Heart left ventricle (tissue), 16 donors: ENCODE data around the gene NKTR. TPM values are rescaled to one million over a fixed set of nuclear protein-coding genes. Genes with fewer than 3 reads are reported as not detected.
A peak's percentile ranks its signal among the peaks of the same experiment; 100 is the strongest.
"Not testable (repeated sequence)": the region's sequence is repeated elsewhere in the genome, so short reads cannot be mapped to it uniquely, and the experiment has no call there.

Source experiments
- ATAC-seq, 4 donors: fragments of 200-7000 bp; cut with Tn5 transposase; one replicate each; pipeline ENCODE4 v1.9.1; 2020 to 2022; ENCODE audit warnings: moderate library complexity in 4 of 4, mild to moderate bottlenecking in 3 of 4, moderate number of reproducible peaks in 1 of 4
- DNase-seq, 5 donors: peaks; one replicate each; pipeline ENCODE4 v3.0.0-alpha.2; 2020
- H3K27ac ChIP-seq, 12 donors: fragments of 200-600 bp; sonication (generic) in 4 of 12; one replicate each; pipeline versions ENCODE4 v1.5.0 to v1.8.0; 2016 to 2022; ENCODE audit warnings: mild to moderate bottlenecking in 2 of 12
- H3K27me3 ChIP-seq, 9 donors: fragments of 200-600 bp; sonication (generic) in 2 of 9; one replicate each; pipeline versions ENCODE4 v1.5.1 to v1.8.0; 2016 to 2022; ENCODE audit warnings: mild to moderate bottlenecking in 3 of 9
- H3K36me3 ChIP-seq, 9 donors: fragments of 200-600 bp; sonication (generic) in 2 of 9; one replicate each; pipeline versions ENCODE4 v1.5.0 to v1.8.0; 2018 to 2022; ENCODE audit warnings: mild to moderate bottlenecking in 2 of 9
- H3K4me1 ChIP-seq, 12 donors: fragments of 200-600 bp; sonication (generic) in 4 of 12; one replicate each; pipeline versions ENCODE4 v1.5.0 to v1.8.0; 2016 to 2022; ENCODE audit warnings: mild to moderate bottlenecking in 3 of 12
- H3K4me3 ChIP-seq, 12 donors: fragments of 200-600 bp; sonication (generic) in 4 of 12; one replicate each; pipeline versions ENCODE4 v1.5.0 to v1.8.0; 2017 to 2022; ENCODE audit warnings: mild to moderate bottlenecking in 9 of 12, moderate library complexity in 4 of 12
- H3K9me3 ChIP-seq, 12 donors: fragments of 200-600 bp; sonication (generic) in 4 of 12; one replicate each; pipeline versions ENCODE4 v1.5.0 to v1.8.0; 2016 to 2022; ENCODE audit warnings: mild to moderate bottlenecking in 1 of 12
- POLR2A ChIP-seq, 2 donors: fragments of 450-650 bp; IDR thresholded peaks; one replicate each; pipeline ENCODE4 v1.6.1; 2017; ENCODE audit warnings: antibody characterized with exemption in 2 of 2, mild to moderate bottlenecking in 2 of 2, moderate library complexity in 2 of 2
- WGBS, 4 donors: extraction: QIAGEN DNeasy Blood & Tissue Kit in 2 of 4; methylation state at CpG; one replicate each; pipeline versions ENCODE4 v1.1.5 to v1.1.7; 2013 to 2018; 5-methylcytosine and 5-hydroxymethylcytosine counted together
- intact Hi-C, 10 donors: fragments of 100-400 bp; cut with DNase I; formaldehyde crosslinking; loops; one replicate each; pipeline versions ENCODE4 v1.11.1 to v1.14.2; 2022
- polyA plus RNA-seq, 2 donors: library from polyadenylated mRNA; stranded (reverse); fragments of 200-250 nt; gene quantifications; one replicate each; pipeline ENCODE4 v1.2.3, GENCODE V29; 2013
- total RNA-seq, 9 donors: library from RNA; depleted of rRNA in 2 of 9; stranded (reverse); fragments of >200 nt in 2 of 9; fragmentation: NEBNext Ultra II Directional in 3 of 9; extraction: Animal tissue kit (Norgen Biotek cat#: 25700) in 3 of 9; gene quantifications; one replicate each; pipeline versions ENCODE4 v1.1.0 to v1.2.4, GENCODE V29; 2016 to 2023
- TF ChIP-seq, protein P1 (sequence below), 12 donors: fragments of 200-600 bp; sonication (generic) in 4 of 12; IDR thresholded peaks; one replicate each; pipeline versions ENCODE4 v1.5.0 to v1.8.0; 2018 to 2022; ENCODE audit warnings: antibody characterized with exemption in 12 of 12, mild to moderate bottlenecking in 5 of 12
- donor health status: ischemic (EF 13 %, LVEDD 7.1; RV severe dilation, severe dysfunction).
- donor health status: healthy with polysubstance abuse.
- donor health status: DM: no; HTN: yes; CAD: no.
- donor health status: DM: no; HTN: no; CAD: no.
- donor health status: ischemic (EF 25% LVEDD 6.9; RV normal size, moderate dysfunction).
- donor health status: ischemic (EF 25% LVEDD 5.7; RV mildly dilated, moderate dysfunction).
- donor health status: healthy.
- donor health status: DM: yes; HTN: yes; CAD: no.
- donor health status: ischemic (EF 35%, LVEDD 5.7; RV mildly dilated, moderate dysfunction).
- donor health status: nonischemic (EF 11% LVEDD 7.7; RV severe dilation, severe dysfunction).
- donor health status: DM: yes; HTN: yes; CAD: no.
- donor health status: PGD.
- donor health status: ischemic (EF 29% LVEDD 5.4; RV normal size, mild dysfunction).
- donor health status: nonischemic (EF 23%, LVEDD 6.1; RV moderate dilation, normal function).

NKTR gene
- total and polyA plus RNA-seq, 11 donors = 10.7 to 40.6 (median 20.9) TPM

DNA sequence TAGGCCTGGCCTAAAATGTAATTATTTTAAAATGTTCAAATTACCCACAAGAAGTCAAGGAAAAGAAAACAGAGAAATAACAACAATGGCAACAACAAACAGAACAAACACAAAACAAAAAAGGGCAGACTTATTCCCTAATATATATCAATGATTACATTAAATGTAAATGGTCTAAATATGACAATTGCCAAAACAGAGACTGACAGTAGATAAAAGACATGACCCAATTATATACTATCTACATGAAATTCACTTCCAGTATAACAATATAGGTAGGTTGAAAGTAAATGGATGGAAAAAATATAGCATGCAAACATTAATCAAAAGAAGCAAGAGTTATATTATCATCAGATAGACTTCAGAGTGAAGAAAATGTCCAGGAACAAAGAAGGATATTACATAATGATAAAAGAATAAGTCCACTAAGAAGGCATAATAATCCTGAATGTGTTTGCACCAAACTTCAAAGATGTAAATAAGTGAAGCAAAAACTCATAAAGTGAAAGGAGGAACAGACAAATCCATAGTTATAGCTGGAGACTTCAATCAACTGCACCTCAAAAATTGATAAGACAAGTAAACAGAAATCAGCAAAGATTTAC is 25.2 kb upstream of the NKTR start:
- no peak overlapping the region for H3K4me3 ChIP-seq
- H3K9me3 ChIP-seq = peaks cover 0 to 28% (median 12%) of the 10 kb centered on the region in 12 donors
- intact Hi-C loops = loop anchor here in 3 of 10 donors (10.0 kb wide), 3 partner anchors 170 to 310 kb away; no protein-coding TSS in a partner anchor
- TF ChIP-seq, protein P1, sequence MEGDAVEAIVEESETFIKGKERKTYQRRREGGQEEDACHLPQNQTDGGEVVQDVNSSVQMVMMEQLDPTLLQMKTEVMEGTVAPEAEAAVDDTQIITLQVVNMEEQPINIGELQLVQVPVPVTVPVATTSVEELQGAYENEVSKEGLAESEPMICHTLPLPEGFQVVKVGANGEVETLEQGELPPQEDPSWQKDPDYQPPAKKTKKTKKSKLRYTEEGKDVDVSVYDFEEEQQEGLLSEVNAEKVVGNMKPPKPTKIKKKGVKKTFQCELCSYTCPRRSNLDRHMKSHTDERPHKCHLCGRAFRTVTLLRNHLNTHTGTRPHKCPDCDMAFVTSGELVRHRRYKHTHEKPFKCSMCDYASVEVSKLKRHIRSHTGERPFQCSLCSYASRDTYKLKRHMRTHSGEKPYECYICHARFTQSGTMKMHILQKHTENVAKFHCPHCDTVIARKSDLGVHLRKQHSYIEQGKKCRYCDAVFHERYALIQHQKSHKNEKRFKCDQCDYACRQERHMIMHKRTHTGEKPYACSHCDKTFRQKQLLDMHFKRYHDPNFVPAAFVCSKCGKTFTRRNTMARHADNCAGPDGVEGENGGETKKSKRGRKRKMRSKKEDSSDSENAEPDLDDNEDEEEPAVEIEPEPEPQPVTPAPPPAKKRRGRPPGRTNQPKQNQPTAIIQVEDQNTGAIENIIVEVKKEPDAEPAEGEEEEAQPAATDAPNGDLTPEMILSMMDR (IDR thresholded peaks at IDR 0.05) = no peak
- TF ChIP-seq POLR2A (IDR thresholded peaks at IDR 0.05) = no peak
- no peak for DNase-seq
- H3K27me3 ChIP-seq = no peaks in the 10 kb centered on the region
- peaks cover 0 to 37% (median 9%) of the 10 kb centered on the region in 9 donors for H3K36me3 ChIP-seq
- peaks cover 0 to 5% (median 0%) of the 10 kb centered on the region in 12 donors for H3K4me1 ChIP-seq
- H3K27ac ChIP-seq = no peak overlapping the region
- ATAC-seq = no peak

DNA sequence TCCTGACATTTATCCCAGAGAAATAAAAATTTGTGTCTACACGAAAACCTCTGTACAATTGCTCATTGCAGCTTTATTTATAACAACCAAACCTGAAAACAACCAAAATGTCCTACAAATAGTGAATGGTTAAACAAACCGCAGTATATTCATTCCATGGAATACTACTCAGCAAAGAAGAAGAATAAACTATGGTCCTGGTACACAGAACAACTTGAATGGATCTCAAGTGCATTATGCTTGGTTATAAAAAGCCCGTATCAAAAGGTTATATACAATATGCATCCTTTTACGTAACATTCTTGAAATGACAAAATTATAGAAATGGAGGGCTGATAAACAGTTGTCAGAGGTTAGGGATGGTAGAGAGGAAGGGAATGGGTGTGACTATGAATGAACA is 22.4 kb upstream of the NKTR start:
- Histone ChIP-seq H3K27me3 (no peaks in the 10 kb centered on the region), H3K9me3 (peaks cover 0 to 28% (median 12%) of the 10 kb centered on the region in 12 donors), H3K36me3 (peaks cover 0 to 36% (median 9%) of the 10 kb centered on the region in 9 donors), H3K4me3 (no peak overlapping the region), H3K27ac (no peak overlapping the region), H3K4me1 (peaks cover 0 to 25% (median 14%) of the 10 kb centered on the region in 12 donors)
- ATAC-seq = no peak
- 96 to 98% (median 96%) methylated on average over 4 of the region's 4 CpGs for WGBS, 4 donors
- TF ChIP-seq POLR2A (IDR thresholded peaks at IDR 0.05) = no peak
- TF ChIP-seq, protein P1 (IDR thresholded peaks at IDR 0.05) = no peak
- intact Hi-C loops = loop anchor here in 3 of 10 donors (10.0 kb wide), 3 partner anchors 167 to 307 kb away; no protein-coding TSS in a partner anchor
- no peak for DNase-seq

DNA sequence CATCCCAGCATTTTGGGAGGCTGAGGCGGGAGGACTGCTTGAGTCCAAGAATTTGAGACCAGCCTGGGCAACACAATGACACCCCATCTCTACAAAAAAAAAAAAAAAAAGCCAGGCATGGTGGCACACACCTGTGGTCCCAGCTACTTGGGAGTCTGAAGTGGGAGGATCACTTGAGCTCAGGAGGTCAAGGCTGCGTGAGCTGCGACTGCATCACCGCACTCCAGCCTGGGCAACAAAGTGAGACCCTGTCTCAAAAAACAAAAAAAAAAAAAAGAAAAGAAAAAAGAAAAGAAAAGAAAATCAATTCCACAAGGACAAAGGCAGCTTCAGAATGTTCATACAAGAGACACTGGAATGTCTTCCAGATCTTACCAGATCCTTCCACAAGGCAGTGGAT is 21.1 kb upstream of the NKTR start:
- not testable (repeated sequence) for DNase-seq, H3K27me3 ChIP-seq, H3K27ac ChIP-seq, ATAC-seq, H3K4me3 ChIP-seq
- intact Hi-C loops = loop anchor here in 3 of 10 donors (10.0 kb wide), 3 partner anchors 165 to 305 kb away; no protein-coding TSS in a partner anchor
- peaks cover 0 to 23% (median 5%) of the 10 kb centered on the region in 9 donors for H3K36me3 ChIP-seq
- WGBS, 4 donors = 97 to 99% (median 98%) methylated on average over 4 of the region's 4 CpGs
- H3K4me1 ChIP-seq = peaks cover 0 to 25% (median 14%) of the 10 kb centered on the region in 12 donors
- H3K9me3 ChIP-seq = peaks cover 0 to 16% (median 10%) of the 10 kb centered on the region in 12 donors

GRCh38 chr3:42581400-42581708 is 19.1 kb upstream of the NKTR start:
- peak overlapping the region; percentile 79 to 96 (median 88) for H3K4me3 ChIP-seq
- TF ChIP-seq, protein P1 (IDR thresholded peaks at IDR 0.05) = no peak
- no peak for TF ChIP-seq POLR2A (IDR thresholded peaks at IDR 0.05)
- intact Hi-C loops = loop anchor here in 7 of 10 donors (5.0 to 10.0 kb wide), 4 partner anchors 71 to 171 kb away; partner anchors contain the start of gene ZBTB47 (in 2 of the 7)
- no peaks in the 10 kb centered on the region for H3K9me3 ChIP-seq
- ATAC-seq (no peak), DNase-seq (no peak)
- H3K36me3 ChIP-seq = peaks cover 0 to 13% (median 0%) of the 10 kb centered on the region in 9 donors
- WGBS, 4 donors = 0 to 2% (median 1%) methylated on average over 10 to 11 of the region's 11 CpGs
- peaks cover 0 to 25% (median 14%) of the 10 kb centered on the region in 12 donors for H3K4me1 ChIP-seq
- peak overlapping the region; percentile 80 to 95 (median 89) for H3K27ac ChIP-seq
- H3K27me3 ChIP-seq = no peaks in the 10 kb centered on the region
